C1 segment of cervical spinal cord (tissue), 14 donors: ENCODE results near the gene PEX11B.

Experiments used
- DNase-seq, 14 donors: peaks; one replicate each; lab custom pipeline; 2025; lab: John Stamatoyannopoulos, UW

Gene PEX11B

GRCh38 chr1:145871994-145872924 is 46.3 kb downstream of the PEX11B start:
- DNase-seq = peak in 13 of 14 donors; percentile 4 to 86 (median 65)

GRCh38 chr1:145868232-145868631 is 50.3 kb downstream of the PEX11B start:
- DNase-seq = no peak

GRCh38 chr1:145863282-145864018 is 55.1 kb downstream of the PEX11B start:
- peak in 2 of 14 donors; percentile 5 to 10 for DNase-seq
